KOPT-K1 (cell line): Measurements from ENCODE around the gene LRRC26.
"Not testable (repeated sequence)": the region's sequence is repeated elsewhere in the genome, so short reads cannot be mapped to it uniquely, and the experiment has no call there.

Experiments used
- H3K27ac ChIP-seq: fragments of 200-600 bp; sonication (generic); 2 replicates; pipeline ENCODE4 v1.5.1; 2016; ENCODE audit warnings: antibody characterized with exemption, mild to moderate bottlenecking, low read depth, low read length; ENCODE audit not compliant: poor library complexity, severe bottlenecking
- H3K36me3 ChIP-seq: fragments of 200-600 bp; sonication (generic); 2 replicates; pipeline ENCODE4 v1.5.1; 2017; ENCODE audit warnings: antibody characterized with exemption, mild to moderate bottlenecking, low read length, moderate library complexity; ENCODE audit not compliant: insufficient read depth
- H3K9me3 ChIP-seq: fragments of 200-600 bp; sonication (generic); 2 replicates; pipeline ENCODE4 v1.5.1; 2017; ENCODE audit warnings: antibody characterized with exemption, low read length, mild to moderate bottlenecking; ENCODE audit not compliant: insufficient read depth, poor library complexity, severe bottlenecking

Gene LRRC26

GRCh38 chr9:137136261-137136880 lies 33.5 kb downstream of the LRRC26 start:
- no peaks in the 10 kb centered on the region for H3K9me3 ChIP-seq
- H3K27ac ChIP-seq, result no peak overlapping the region
- H3K36me3 ChIP-seq, result no peaks in the 10 kb centered on the region

- not testable (repeated sequence) for H3K36me3 ChIP-seq, H3K27ac ChIP-seq, H3K9me3 ChIP-seq
Measured at GRCh38 chr9:137135154-137135553, 34.7 kb downstream of the LRRC26 start.

DNA sequence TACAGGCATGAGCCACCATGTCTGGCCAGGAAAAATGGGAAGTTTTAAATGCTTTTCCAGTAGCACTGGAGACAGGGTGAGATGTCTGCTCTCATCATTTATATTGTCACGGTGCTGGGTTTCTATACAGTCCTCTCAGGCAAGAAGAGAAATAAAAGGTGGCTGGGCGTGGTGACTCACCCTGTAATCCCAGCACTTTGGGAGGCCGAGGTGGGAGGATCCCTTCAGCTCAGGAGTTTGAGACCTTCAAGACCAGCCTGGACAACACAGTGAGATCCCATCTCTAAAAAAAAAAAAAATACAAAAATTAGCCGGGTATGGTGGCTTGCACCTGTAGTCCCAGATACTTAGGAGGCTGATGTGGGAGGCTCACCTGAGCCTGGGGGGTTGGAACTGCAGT lies 35.7 kb downstream of the LRRC26 start:
- Histone ChIP-seq H3K9me3 (no peaks in the 10 kb centered on the region), H3K36me3 (no peaks in the 10 kb centered on the region), H3K27ac (no peak overlapping the region)

DNA sequence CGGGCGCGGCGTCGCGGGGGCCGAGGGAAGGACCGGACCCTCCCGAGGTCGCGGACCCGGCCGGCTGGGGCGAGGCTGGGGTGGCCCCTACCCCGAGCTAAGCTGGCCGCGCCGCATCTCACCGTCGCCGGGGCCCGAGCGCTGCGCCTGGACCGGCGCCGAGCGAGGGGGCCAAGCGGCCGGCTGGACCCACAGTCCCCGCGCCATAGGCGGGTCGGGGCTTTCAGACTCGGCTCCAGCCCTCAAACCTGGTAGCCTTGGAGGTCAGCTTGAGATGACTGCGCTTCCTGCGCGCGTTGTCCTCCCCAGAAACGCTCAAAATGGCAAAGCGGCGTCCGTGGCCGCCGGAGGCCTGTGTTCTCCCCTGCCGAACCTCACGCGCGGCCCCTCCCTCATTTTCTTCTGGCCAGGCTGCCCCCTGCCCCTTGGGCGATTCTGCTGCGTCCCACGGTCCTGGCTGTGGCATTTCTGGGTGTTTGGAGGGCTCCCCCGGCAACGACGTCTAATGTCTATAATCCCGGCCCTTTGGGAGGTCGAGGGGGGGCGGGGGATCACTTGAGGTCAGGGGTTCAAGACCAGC lies 39.6 kb downstream of the LRRC26 start:
- Histone ChIP-seq H3K9me3 (no peaks in the 10 kb centered on the region), H3K27ac (peak overlapping the region; percentile 68), H3K36me3 (no peaks in the 10 kb centered on the region)

DNA sequence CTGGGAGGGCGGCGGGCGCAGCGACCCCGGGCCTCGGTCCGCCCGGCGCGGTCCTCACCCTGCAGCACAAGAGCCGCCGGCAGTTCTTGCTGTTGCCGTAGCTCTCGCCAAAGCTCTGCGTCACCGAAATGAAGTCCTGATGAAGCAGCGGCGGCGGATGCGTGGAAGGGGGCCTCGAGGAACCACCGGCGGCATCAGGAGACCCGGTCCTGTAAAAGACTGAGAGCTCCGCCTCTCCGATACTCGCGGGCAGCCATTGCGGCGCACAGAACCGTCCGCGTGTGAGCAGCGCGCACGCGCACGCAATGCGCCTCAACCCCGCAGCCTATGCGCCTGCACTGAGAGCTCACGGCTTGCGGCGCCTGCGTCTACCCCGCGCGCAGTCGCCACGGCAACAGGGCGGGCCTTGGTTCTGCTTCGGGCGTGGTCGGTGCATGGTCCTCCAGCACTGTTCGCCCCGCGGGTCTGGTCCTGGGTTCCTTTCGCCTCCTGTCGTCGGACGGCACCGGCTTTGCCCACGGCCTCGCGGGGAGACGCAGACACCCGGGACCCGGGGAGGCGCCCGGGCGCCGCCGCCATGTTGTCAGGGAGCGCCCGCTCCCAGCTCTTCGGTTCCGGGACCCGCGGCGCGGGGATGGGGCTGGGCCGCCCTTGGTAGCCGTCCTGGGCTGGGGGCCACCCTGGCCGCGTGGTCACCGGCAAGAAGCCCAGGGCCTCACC lies 40.2 kb downstream of the LRRC26 start:
- Histone ChIP-seq H3K36me3 (no peaks in the 10 kb centered on the region), H3K9me3 (no peaks in the 10 kb centered on the region), H3K27ac (peak overlapping the region; percentile 68)

- Histone ChIP-seq H3K36me3 (no peaks in the 10 kb centered on the region), H3K27ac (peak overlapping the region; percentile 68), H3K9me3 (no peaks in the 10 kb centered on the region)
Measured at GRCh38 chr9:137128862-137129455, 40.9 kb downstream of the LRRC26 start.

GRCh38 chr9:137128158-137128861 lies 41.5 kb downstream of the LRRC26 start:
- Histone ChIP-seq H3K9me3 (no peaks in the 10 kb centered on the region), H3K27ac (peak overlapping the region; percentile 68), H3K36me3 (no peaks in the 10 kb centered on the region)

GRCh38 chr9:137127301-137128157 lies 42.3 kb downstream of the LRRC26 start:
- H3K36me3 ChIP-seq, result no peaks in the 10 kb centered on the region
- peak overlapping the region; percentile 68 for H3K27ac ChIP-seq
- no peaks in the 10 kb centered on the region for H3K9me3 ChIP-seq

- H3K27ac ChIP-seq, result peak overlapping the region; percentile 68
- no peaks in the 10 kb centered on the region for H3K36me3 ChIP-seq
- no peaks in the 10 kb centered on the region for H3K9me3 ChIP-seq
Measured at GRCh38 chr9:137126786-137127185, 43.1 kb downstream of the LRRC26 start.

GRCh38 chr9:137123952-137124462 lies 45.8 kb downstream of the LRRC26 start:
- H3K27ac ChIP-seq, H3K36me3 ChIP-seq, H3K9me3 ChIP-seq: not testable (repeated sequence)

- Histone ChIP-seq H3K27ac (no peak overlapping the region), H3K36me3 (no peaks in the 10 kb centered on the region), H3K9me3 (no peaks in the 10 kb centered on the region)
Measured at GRCh38 chr9:137123468-137123837, 46.4 kb downstream of the LRRC26 start.

- H3K36me3 ChIP-seq, H3K27ac ChIP-seq, H3K9me3 ChIP-seq: not testable (repeated sequence)
Measured at GRCh38 chr9:137122796-137123467, 46.9 kb downstream of the LRRC26 start.

DNA sequence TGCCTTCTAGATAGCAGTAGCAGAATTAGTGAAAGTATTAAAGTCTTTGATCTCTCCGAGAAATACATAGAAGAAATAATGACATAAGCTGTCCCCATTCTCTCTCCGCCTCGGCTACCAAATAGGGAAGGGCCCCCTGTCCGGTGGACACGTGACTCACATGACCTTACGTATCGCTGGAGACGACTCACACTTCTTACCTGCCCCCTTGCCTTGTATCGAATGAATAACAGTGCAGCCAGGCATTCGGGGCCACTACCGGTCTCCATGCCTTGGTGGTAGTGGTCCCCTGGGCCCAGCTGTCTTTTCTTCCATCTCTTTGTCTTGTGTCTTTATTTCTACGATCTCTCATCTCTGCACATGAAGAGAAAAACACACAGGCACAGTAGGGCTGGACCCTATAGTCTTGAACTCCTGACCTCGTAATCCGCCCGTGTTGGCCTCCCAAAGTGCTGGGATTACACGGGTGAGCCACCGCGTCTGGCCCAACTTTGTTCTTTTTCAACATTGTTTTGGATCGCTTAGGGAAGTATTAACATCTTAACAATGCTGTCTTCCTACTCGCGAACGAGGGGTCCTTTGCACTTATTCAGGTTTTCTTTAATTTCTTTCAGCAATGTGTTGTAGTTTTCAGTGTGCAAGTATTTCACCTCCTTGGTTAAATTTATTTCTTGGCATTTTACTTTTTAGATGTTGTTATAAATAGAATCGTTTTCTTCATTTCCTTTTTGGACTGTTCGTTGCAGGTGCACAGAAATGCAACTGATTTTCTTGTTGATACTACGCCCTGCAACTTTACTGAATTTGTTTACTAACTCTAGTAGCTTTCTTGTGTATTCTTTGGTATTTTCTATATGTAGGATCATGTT lies 47.7 kb downstream of the LRRC26 start:
- H3K27ac ChIP-seq, H3K9me3 ChIP-seq, H3K36me3 ChIP-seq: not testable (repeated sequence)
